GM21447 (cell line): ENCODE results near the gene KLF16.

Source experiments
- ATAC-seq: cut with Tn5 transposase; IDR thresholded peaks from one replicate; pipeline ENCODE4 v1.9.1; 2021; ENCODE audit not compliant: unreplicated experiment

The KLF16 gene

GRCh38 chr19:1844513-1845124 is 18.8 kb downstream of the KLF16 start:
- no peak for ATAC-seq

GRCh38 chr19:1843646-1844394 is 19.6 kb downstream of the KLF16 start:
- ATAC-seq = no peak

GRCh38 chr19:1843116-1843515 is 20.3 kb downstream of the KLF16 start:
- no peak for ATAC-seq

GRCh38 chr19:1841209-1841924 is 22.0 kb downstream of the KLF16 start:
- ATAC-seq = no peak

GRCh38 chr19:1840541-1841115 is 22.8 kb downstream of the KLF16 start:
- ATAC-seq = no peak

GRCh38 chr19:1839658-1840540 is 23.5 kb downstream of the KLF16 start:
- no peak for ATAC-seq

GRCh38 chr19:1837625-1838105 is 25.7 kb downstream of the KLF16 start:
- no peak for ATAC-seq

- no peak for ATAC-seq
Observed at GRCh38 chr19:1837222-1837565, 26.2 kb downstream of the KLF16 start.

GRCh38 chr19:1836458-1837221 is 26.7 kb downstream of the KLF16 start:
- no peak for ATAC-seq

- no peak for ATAC-seq
Observed at GRCh38 chr19:1833540-1833939, 29.8 kb downstream of the KLF16 start.

GRCh38 chr19:1832046-1832663 is 31.2 kb downstream of the KLF16 start:
- ATAC-seq = no peak

GRCh38 chr19:1830978-1831377 is 32.4 kb downstream of the KLF16 start:
- no peak for ATAC-seq

GRCh38 chr19:1830568-1830967 is 32.8 kb downstream of the KLF16 start:
- ATAC-seq = no peak

GRCh38 chr19:1829958-1830357 is 33.4 kb downstream of the KLF16 start:
- ATAC-seq = no peak

GRCh38 chr19:1828279-1829238 is 34.8 kb downstream of the KLF16 start:
- ATAC-seq = no peak

GRCh38 chr19:1827566-1828278 is 35.7 kb downstream of the KLF16 start:
- ATAC-seq = no peak

- ATAC-seq = no peak
Observed at GRCh38 chr19:1826557-1827521, 36.5 kb downstream of the KLF16 start.
